ENCODE measurements around the gene ALCAM.
A peak's percentile ranks its signal among the peaks of the same experiment; 100 is the strongest.
"Not testable (repeated sequence)": the region's sequence is repeated elsewhere in the genome, so short reads cannot be mapped to it uniquely, and the experiment has no call there.

ALCAM gene

DNA sequence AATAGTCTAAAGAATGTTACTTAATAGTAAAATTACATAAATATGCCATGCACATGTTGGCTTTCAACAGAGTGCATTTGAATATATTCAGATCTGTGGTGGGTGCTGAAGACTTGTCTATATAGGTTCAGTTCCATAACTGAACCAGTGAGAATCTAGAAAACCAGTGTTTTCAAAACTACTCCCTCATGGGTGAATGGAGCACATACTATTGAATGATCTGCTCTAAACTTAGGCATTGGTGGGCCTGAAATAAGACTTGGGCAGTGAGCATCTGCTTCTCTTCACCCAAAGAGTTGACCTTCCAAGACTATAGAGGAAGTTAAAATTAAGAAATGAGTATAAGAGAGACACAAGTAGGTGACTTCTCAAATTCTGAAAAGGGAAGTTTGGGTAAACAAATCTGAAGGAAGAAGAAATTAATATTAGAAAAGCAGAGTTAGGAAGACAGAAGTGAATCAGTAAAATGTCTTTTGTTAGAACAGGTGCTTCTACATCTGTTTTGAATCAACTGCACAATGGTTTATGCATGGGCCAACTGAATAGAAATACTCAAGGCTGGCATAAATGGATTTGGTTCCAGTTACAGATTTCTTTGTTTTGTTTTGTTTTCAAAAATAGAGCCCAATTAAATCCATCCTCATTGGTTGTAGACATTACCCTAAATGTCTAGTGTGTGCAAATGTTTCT, 19.3 kb downstream of the ALCAM start:
- H3K4me3 ChIP-seq (ENCODE audit: low read depth, low read length) = no peak overlapping the region
- in situ Hi-C loops (cut with HindIII; ENCODE audit: low sequenced_read_pairs) = no loop called here
- DNase-seq (ENCODE audit: low read depth, low spot score) = no peak
- no peak for TF ChIP-seq CTCF (IDR thresholded peaks at IDR 0.05; ENCODE audit: low read depth, low read length)

- TF ChIP-seq CTCF (IDR thresholded peaks at IDR 0.05; ENCODE audit: low read depth, low read length) = no peak
- H3K4me3 ChIP-seq (ENCODE audit: low read depth, low read length) = no peak overlapping the region
- peak; percentile 48 for DNase-seq (ENCODE audit: low read depth, low spot score)
- in situ Hi-C loops (cut with HindIII; ENCODE audit: low sequenced_read_pairs) = no loop called here
Measured at GRCh38 chr3:105387122-105387751, 20.5 kb downstream of the ALCAM start.

DNA sequence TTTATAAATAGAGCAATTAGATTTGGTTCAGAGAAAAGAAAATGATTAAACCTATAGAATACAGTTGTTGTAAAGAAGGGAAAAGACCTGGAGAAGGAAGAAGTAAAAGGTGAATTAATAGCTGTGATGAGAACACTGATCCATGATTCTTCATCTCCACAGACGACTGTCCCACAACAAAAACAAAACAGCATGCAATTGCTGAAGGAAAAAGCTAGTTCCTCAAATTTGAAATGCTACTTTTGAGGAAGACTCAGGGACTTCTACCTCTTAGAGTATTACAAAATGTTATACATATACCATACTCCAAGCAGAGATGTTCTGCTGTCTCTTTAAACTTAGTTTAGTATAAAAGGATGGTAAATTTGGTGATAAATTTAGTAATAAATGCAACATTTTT, 21.5 kb downstream of the ALCAM start:
- no peak for TF ChIP-seq CTCF (IDR thresholded peaks at IDR 0.05; ENCODE audit: low read depth, low read length)
- H3K4me3 ChIP-seq (ENCODE audit: low read depth, low read length) = no peak overlapping the region
- no peak for DNase-seq (ENCODE audit: low read depth, low spot score)
- in situ Hi-C loops (cut with HindIII; ENCODE audit: low sequenced_read_pairs) = no loop called here

GRCh38 chr3:105389759-105390158, 23.1 kb downstream of the ALCAM start:
- in situ Hi-C loops (cut with HindIII; ENCODE audit: low sequenced_read_pairs); H3K4me3 ChIP-seq (ENCODE audit: low read depth, low read length); DNase-seq (ENCODE audit: low read depth, low spot score): not testable (repeated sequence)

- in situ Hi-C loops (cut with HindIII; ENCODE audit: low sequenced_read_pairs); H3K4me3 ChIP-seq (ENCODE audit: low read depth, low read length); DNase-seq (ENCODE audit: low read depth, low spot score): not testable (repeated sequence)
Measured at GRCh38 chr3:105392598-105392997, 25.9 kb downstream of the ALCAM start.

DNA sequence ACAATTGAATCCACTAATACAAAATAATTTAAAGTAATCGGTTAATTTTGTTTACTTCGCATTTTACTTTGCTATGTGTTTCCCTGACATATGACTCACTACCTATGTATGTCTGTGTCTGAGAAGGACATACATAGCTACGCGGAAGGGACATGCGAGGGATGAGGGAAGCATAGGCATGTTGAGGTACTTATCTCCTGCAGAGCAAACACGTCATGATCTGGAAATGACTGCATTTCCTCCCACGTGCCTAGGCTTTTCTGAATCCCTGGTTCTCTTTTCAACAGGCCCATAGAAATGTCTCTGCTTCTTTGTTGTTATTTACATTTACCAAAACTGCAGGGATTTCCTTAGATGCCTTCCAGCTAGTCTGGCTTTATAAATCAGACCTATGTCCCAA, 27.5 kb downstream of the ALCAM start:
- in situ Hi-C loops (cut with HindIII; ENCODE audit: low sequenced_read_pairs) = no loop called here
- DNase-seq (ENCODE audit: low read depth, low spot score) = peak; percentile 83
- TF ChIP-seq CTCF (IDR thresholded peaks at IDR 0.05; ENCODE audit: low read depth, low read length) = no peak
- H3K4me3 ChIP-seq (ENCODE audit: low read depth, low read length) = no peak overlapping the region

DNA sequence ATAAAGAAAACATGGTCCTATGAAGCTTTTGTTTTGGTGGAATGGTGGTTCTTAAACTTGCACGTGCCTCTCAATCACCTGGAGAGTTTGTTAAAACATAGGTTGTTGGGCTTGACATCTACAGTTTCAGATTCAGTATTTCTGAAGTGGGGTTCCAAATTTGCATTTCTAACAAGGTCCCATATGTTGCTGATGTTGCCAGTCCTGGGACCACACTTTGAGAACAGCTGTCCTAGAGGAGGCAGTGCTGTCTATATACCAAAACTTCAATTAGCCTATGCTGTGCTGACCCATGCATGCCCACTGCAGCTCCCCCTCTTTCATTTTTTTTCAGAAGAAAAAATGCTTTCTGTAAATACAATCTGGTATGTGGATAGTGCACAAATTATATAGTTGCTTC, 31.3 kb downstream of the ALCAM start:
- H3K4me3 ChIP-seq (ENCODE audit: low read depth, low read length) = no peak overlapping the region
- DNase-seq (ENCODE audit: low read depth, low spot score) = no peak
- in situ Hi-C loops (cut with HindIII; ENCODE audit: low sequenced_read_pairs) = no loop called here
- TF ChIP-seq CTCF (IDR thresholded peaks at IDR 0.05; ENCODE audit: low read depth, low read length) = no peak

Data from astrocyte of the spinal cord (primary cell).